ENCODE data around the gene ATRNL1. TPM values are rescaled to one million over a fixed set of nuclear protein-coding genes. Genes with fewer than 3 reads are reported as not detected.

The ATRNL1 gene
- total and polyA plus RNA-seq, 10 donors = 0.29 to 6.3 (median 2.2) TPM

DNA sequence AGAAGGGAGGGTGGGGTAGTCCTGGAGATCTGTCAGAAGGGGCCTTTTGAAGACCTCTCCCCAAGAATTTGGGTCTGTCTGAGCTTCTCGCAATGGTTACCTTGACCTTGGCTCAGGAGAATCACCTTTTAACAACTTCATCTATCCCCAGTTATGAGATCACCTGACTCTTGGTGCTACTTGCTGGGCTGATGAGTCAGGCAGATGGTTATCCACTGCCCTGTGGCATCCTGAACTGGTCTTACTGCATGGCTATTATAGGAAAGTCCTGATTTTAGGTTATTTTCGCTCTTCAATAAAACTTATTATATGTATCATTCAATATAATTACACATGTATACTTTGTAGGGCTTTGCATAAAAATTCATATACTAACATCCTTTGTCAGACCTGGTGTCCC lies 905.1 kb downstream of the ATRNL1 start:
- H3K4me1 ChIP-seq = no peaks in the 10 kb centered on the region
- TF ChIP-seq POLR2A (IDR thresholded peaks at IDR 0.05) (no peak), POLR2AphosphoS5 (IDR thresholded peaks at IDR 0.05) (no peak), CTCF (IDR thresholded peaks at IDR 0.05 in 8 of 11, conservative IDR thresholded peaks at IDR 0.05 in 3 of 11) (no peak)
- no peaks in the 10 kb centered on the region for H3K27me3 ChIP-seq (replicated peaks in 1 of 7)
- H3K27ac ChIP-seq = no peak overlapping the region
- 81 to 91% (median 87%) methylated on average over 2 of the region's 2 CpGs for WGBS, 5 donors
- intact Hi-C loops (cut with DNase I; ENCODE audit: low total_unique reads) = no loop called here
- H3K9me3 ChIP-seq = peaks cover 0 to 19% (median 0%) of the 10 kb centered on the region in 8 donors
- DNase-seq = no peak
- no peak overlapping the region for H3K4me3 ChIP-seq
- no peaks in the 10 kb centered on the region for H3K36me3 ChIP-seq

Other genes with a start within 250 kb of the ATRNL1 start
- gene TRUB1, start 155.2 kb upstream of the ATRNL1 start, total RNA-seq = 10 to 100 TPM in 6 of 7 donors, 1 to 10 TPM in 1; 9.8 to 22.8 (median 13.6) TPM
- 1 to 10 TPM; 4.8 to 8.2 (median 6.9) TPM for gene TRUB1, start 155.2 kb upstream of the ATRNL1 start, polyA plus RNA-seq